ENCODE measurements around the gene STAC3.

STAC3 gene

GRCh38 chr12:57216921-57217879 is 33.8 kb downstream of the STAC3 start:
- TF ChIP-seq, protein P1, sequence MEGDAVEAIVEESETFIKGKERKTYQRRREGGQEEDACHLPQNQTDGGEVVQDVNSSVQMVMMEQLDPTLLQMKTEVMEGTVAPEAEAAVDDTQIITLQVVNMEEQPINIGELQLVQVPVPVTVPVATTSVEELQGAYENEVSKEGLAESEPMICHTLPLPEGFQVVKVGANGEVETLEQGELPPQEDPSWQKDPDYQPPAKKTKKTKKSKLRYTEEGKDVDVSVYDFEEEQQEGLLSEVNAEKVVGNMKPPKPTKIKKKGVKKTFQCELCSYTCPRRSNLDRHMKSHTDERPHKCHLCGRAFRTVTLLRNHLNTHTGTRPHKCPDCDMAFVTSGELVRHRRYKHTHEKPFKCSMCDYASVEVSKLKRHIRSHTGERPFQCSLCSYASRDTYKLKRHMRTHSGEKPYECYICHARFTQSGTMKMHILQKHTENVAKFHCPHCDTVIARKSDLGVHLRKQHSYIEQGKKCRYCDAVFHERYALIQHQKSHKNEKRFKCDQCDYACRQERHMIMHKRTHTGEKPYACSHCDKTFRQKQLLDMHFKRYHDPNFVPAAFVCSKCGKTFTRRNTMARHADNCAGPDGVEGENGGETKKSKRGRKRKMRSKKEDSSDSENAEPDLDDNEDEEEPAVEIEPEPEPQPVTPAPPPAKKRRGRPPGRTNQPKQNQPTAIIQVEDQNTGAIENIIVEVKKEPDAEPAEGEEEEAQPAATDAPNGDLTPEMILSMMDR (IDR thresholded peaks at IDR 0.05; ENCODE audit: low read depth, low read length): no peak
- no peak for DNase-seq (ENCODE audit: extremely low read depth, low read depth)

DNA sequence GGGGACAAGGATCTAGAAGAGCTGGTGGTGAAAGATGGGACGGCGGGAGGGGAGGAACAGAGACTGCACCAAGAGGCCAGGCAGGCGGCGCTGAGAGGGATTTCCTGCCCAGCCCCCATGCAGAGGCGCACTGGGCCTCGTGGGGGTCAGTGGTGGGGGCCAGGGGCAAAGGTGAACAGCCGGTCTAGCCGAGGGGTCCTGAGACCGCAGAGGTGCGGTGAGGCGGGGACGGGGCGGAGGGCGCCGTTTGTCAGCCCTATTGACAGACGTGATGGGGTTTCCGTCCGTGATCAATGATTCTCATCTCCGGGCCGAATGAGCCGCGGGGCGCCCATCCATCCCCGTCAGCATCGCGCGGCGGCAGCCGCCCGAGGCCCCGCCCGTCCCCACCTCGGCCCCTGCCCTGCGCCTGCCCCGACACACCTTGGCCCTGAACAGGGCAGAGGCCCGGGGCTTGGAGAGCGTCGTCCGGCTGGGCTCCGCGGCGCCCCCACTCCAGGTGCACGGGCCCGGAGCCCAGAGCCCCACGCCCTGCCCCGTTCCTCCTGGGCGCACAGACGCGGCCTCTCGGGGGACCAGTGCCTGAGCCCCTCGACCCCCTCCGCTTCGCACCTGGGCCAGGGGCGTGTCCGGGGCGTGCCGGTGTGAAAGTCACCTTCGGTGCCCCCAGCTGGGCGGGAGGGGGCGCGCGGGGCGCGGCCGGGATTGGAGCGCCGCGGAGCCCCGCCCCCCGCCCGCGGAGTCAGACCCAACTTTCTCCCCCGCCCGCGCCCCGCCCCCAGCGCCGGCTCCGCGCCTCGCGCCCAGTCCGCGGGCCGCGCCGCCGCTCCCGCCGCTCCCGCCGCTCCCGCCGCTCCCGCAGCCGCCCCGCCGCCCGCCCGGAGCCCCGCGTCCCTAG is 34.7 kb downstream of the STAC3 start, which contains the start of gene NXPH4:
NXPH4 (plus strand) TSS at position 781 of the 898 bp plus-strand sequence. CDS start 176 bp downstream, outside the sequence.
- TF ChIP-seq, protein P1 (IDR thresholded peaks at IDR 0.05; ENCODE audit: low read depth, low read length): no peak
- DNase-seq (ENCODE audit: extremely low read depth, low read depth): no peak

GRCh38 chr12:57215668-57216013 is 35.3 kb downstream of the STAC3 start:
- TF ChIP-seq, protein P1 (IDR thresholded peaks at IDR 0.05; ENCODE audit: low read depth, low read length): no peak
- no peak for DNase-seq (ENCODE audit: extremely low read depth, low read depth)

DNA sequence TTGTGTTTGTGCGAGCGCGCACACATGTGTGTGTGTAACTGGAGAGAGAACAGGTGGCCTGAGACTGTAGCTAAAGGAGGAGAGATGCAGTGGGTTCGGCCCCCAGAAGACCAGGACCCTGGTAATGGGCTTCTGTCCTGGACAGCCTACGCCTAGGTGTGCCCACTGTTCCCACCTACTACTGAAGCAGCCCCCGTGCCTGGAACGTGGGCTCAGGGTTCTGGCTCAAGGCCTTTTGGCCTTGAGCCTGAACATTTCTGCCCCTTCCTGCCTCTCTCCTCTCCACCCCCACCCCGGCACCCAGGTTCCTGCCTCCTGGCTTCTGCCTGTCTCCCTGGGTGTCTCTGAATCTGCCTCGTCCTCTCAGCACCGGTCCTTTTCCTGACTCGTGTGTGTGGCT is 35.9 kb downstream of the STAC3 start:
- no peak for DNase-seq (ENCODE audit: extremely low read depth, low read depth)
- TF ChIP-seq, protein P1 (IDR thresholded peaks at IDR 0.05; ENCODE audit: low read depth, low read length): no peak

GRCh38 chr12:57214398-57214781 is 36.6 kb downstream of the STAC3 start:
- DNase-seq (ENCODE audit: extremely low read depth, low read depth): no peak
- TF ChIP-seq, protein P1 (IDR thresholded peaks at IDR 0.05; ENCODE audit: low read depth, low read length): peak; percentile 68

DNA sequence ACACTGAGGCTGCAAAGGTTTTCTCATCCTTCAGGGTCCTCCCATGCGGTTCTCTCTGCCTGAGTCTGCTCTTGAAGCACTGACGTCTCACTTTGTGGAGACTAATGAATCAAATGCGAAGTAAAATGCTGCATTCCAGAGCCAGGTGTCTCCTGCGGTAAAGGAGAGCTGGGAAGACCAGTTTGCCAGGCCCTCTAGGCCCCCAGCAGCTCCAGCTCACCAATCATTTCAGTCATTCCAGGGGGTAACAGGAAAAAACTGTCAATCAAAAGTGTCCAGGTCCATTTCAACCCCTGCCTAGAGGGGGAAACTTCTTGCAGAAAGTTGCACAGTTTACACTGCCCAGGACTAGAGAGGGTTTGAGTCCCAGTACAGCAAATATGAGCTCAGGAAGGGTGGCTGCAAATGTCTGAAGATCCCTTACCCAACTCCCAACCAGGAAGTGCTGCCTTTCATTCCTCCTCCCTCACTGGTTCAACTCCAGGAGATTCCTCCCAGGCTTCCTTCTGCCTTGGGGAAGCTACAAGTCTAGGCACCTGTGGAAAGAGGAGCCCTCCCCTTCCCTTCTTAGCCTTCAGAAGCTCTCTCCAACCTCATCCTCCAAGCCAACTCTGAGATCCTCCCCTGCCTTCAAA is 37.1 kb downstream of the STAC3 start:
- no peak for DNase-seq (ENCODE audit: extremely low read depth, low read depth)
- TF ChIP-seq, protein P1 (IDR thresholded peaks at IDR 0.05; ENCODE audit: low read depth, low read length): no peak
